ENCODE data around the gene RASGRF1.

DNA sequence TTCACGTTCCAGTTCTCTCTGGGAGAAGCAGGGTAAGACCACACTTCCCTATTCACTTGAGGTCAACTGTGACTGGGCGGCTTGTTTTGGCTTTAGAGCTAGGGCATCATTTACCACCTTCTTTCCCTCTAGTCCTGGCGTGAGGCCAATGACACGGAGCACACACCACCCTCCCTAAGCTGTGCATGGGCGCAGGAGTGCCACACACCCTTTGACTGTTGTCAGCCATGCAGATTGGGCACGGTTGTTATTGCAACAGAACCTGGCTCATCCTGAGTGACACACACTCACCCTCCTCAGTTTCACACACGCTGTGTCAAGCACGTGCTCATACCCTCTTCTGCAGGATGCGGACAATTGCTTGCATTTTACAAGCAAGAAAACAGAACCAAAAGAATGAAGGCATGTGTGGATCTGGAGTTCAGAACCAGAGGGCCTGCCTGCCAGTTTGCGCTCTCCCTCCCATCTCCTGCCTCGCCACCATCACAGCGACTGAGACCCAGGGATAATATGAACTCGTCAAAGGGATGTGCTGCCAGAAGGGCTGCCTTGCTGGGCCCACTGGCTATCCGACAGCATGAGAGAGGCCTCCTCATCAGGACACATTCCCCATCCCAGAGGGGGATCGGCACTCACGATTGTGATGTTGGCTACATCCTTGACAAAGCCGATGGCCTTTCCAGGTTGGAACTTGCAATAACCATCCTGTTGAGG lies 163.3 kb downstream of the RASGRF1 start:
- TF ChIP-seq, protein P1, sequence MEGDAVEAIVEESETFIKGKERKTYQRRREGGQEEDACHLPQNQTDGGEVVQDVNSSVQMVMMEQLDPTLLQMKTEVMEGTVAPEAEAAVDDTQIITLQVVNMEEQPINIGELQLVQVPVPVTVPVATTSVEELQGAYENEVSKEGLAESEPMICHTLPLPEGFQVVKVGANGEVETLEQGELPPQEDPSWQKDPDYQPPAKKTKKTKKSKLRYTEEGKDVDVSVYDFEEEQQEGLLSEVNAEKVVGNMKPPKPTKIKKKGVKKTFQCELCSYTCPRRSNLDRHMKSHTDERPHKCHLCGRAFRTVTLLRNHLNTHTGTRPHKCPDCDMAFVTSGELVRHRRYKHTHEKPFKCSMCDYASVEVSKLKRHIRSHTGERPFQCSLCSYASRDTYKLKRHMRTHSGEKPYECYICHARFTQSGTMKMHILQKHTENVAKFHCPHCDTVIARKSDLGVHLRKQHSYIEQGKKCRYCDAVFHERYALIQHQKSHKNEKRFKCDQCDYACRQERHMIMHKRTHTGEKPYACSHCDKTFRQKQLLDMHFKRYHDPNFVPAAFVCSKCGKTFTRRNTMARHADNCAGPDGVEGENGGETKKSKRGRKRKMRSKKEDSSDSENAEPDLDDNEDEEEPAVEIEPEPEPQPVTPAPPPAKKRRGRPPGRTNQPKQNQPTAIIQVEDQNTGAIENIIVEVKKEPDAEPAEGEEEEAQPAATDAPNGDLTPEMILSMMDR (conservative IDR thresholded peaks at IDR 0.05 in 1 of 2, IDR thresholded peaks at IDR 0.05 in 1 of 2; ENCODE audit: extremely low read depth in 1 of 2, insufficient read depth in 1 of 2, low read depth in 1 of 2, low read length in 2 of 2), result no peak
- TF ChIP-seq EZH2 (IDR thresholded peaks at IDR 0.05; ENCODE audit: borderline replicate concordance, low read length), result no peak

Measured in mammary epithelial cell (primary cell).